Measurements from ENCODE around the gene GLG1.
"Not testable (repeated sequence)": the region's sequence is repeated elsewhere in the genome, so short reads cannot be mapped to it uniquely, and the experiment has no call there.

The GLG1 gene

GRCh38 chr16:74447578-74447977 is 159.3 kb downstream of the GLG1 start:
- Histone ChIP-seq H3K4me1 (ENCODE audit: insufficient read depth, low read length) (no peaks in the 10 kb centered on the region), H3K4me3 (ENCODE audit: low read length) (no peak overlapping the region), H3K36me3 (ENCODE audit: insufficient read depth, low read length) (peaks cover 59% of the 10 kb centered on the region), H3K9me3 (ENCODE audit: low read length) (peaks cover 3% of the 10 kb centered on the region), H2AFZ (ENCODE audit: low read depth, low read length) (no peak overlapping the region), H3K27me3 (ENCODE audit: insufficient read depth, low read length) (no peaks in the 10 kb centered on the region)

- H3K9me3 ChIP-seq (ENCODE audit: low read length) = peaks cover 3% of the 10 kb centered on the region
- H3K4me1 ChIP-seq (ENCODE audit: insufficient read depth, low read length) = no peaks in the 10 kb centered on the region
- H3K27me3 ChIP-seq (ENCODE audit: insufficient read depth, low read length) = no peaks in the 10 kb centered on the region
- H2AFZ ChIP-seq (ENCODE audit: low read depth, low read length) = no peak overlapping the region
- H3K4me3 ChIP-seq (ENCODE audit: low read length) = no peak overlapping the region
- peaks cover 54% of the 10 kb centered on the region for H3K36me3 ChIP-seq (ENCODE audit: insufficient read depth, low read length)
Measured at GRCh38 chr16:74446866-74447265, 160.0 kb downstream of the GLG1 start.

- not testable (repeated sequence) for H3K4me1 ChIP-seq (ENCODE audit: insufficient read depth, low read length); H3K9me3 ChIP-seq (ENCODE audit: low read length); H2AFZ ChIP-seq (ENCODE audit: low read depth, low read length); H3K4me3 ChIP-seq (ENCODE audit: low read length); H3K27me3 ChIP-seq (ENCODE audit: insufficient read depth, low read length)
- H3K36me3 ChIP-seq (ENCODE audit: insufficient read depth, low read length) = peaks cover 35% of the 10 kb centered on the region
Measured at GRCh38 chr16:74443624-74444346, 163.1 kb downstream of the GLG1 start.

- Histone ChIP-seq H3K36me3 (ENCODE audit: insufficient read depth, low read length) (peaks cover 16% of the 10 kb centered on the region), H3K27me3 (ENCODE audit: insufficient read depth, low read length) (no peaks in the 10 kb centered on the region), H2AFZ (ENCODE audit: low read depth, low read length) (no peak overlapping the region), H3K4me3 (ENCODE audit: low read length) (no peak overlapping the region), H3K9me3 (ENCODE audit: low read length) (peaks cover 5% of the 10 kb centered on the region), H3K4me1 (ENCODE audit: insufficient read depth, low read length) (no peaks in the 10 kb centered on the region)
Measured at GRCh38 chr16:74439685-74440084, 167.2 kb downstream of the GLG1 start.

GRCh38 chr16:74438492-74438979 is 168.4 kb downstream of the GLG1 start:
- H3K4me3 ChIP-seq (ENCODE audit: low read length) = no peak overlapping the region
- H3K4me1 ChIP-seq (ENCODE audit: insufficient read depth, low read length) = no peaks in the 10 kb centered on the region
- no peaks in the 10 kb centered on the region for H3K27me3 ChIP-seq (ENCODE audit: insufficient read depth, low read length)
- H3K36me3 ChIP-seq (ENCODE audit: insufficient read depth, low read length) = peaks cover 16% of the 10 kb centered on the region
- peaks cover 5% of the 10 kb centered on the region for H3K9me3 ChIP-seq (ENCODE audit: low read length)
- no peak overlapping the region for H2AFZ ChIP-seq (ENCODE audit: low read depth, low read length)

GRCh38 chr16:74431516-74431915 is 175.4 kb downstream of the GLG1 start:
- peaks cover 1% of the 10 kb centered on the region for H3K9me3 ChIP-seq (ENCODE audit: low read length)
- H3K4me1 ChIP-seq (ENCODE audit: insufficient read depth, low read length) = no peaks in the 10 kb centered on the region
- no peak overlapping the region for H2AFZ ChIP-seq (ENCODE audit: low read depth, low read length)
- no peaks in the 10 kb centered on the region for H3K36me3 ChIP-seq (ENCODE audit: insufficient read depth, low read length)
- H3K4me3 ChIP-seq (ENCODE audit: low read length) = no peak overlapping the region
- no peaks in the 10 kb centered on the region for H3K27me3 ChIP-seq (ENCODE audit: insufficient read depth, low read length)

GRCh38 chr16:74430036-74430712 is 176.7 kb downstream of the GLG1 start:
- not testable (repeated sequence) for H2AFZ ChIP-seq (ENCODE audit: low read depth, low read length); H3K4me1 ChIP-seq (ENCODE audit: insufficient read depth, low read length); H3K27me3 ChIP-seq (ENCODE audit: insufficient read depth, low read length); H3K36me3 ChIP-seq (ENCODE audit: insufficient read depth, low read length); H3K4me3 ChIP-seq (ENCODE audit: low read length); H3K9me3 ChIP-seq (ENCODE audit: low read length)

- not testable (repeated sequence) for H3K36me3 ChIP-seq (ENCODE audit: insufficient read depth, low read length); H3K27me3 ChIP-seq (ENCODE audit: insufficient read depth, low read length); H3K9me3 ChIP-seq (ENCODE audit: low read length)
Measured at GRCh38 chr16:74428493-74428892, 178.4 kb downstream of the GLG1 start.

GRCh38 chr16:74425751-74426150 is 181.2 kb downstream of the GLG1 start:
- H3K9me3 ChIP-seq (ENCODE audit: low read length); H2AFZ ChIP-seq (ENCODE audit: low read depth, low read length); H3K27me3 ChIP-seq (ENCODE audit: insufficient read depth, low read length); H3K4me1 ChIP-seq (ENCODE audit: insufficient read depth, low read length); H3K36me3 ChIP-seq (ENCODE audit: insufficient read depth, low read length); H3K4me3 ChIP-seq (ENCODE audit: low read length): not testable (repeated sequence)

More at GRCh38 chr16:74428493-74428892, 178.4 kb downstream of the GLG1 start:
- not testable (repeated sequence) for H3K4me3 ChIP-seq (ENCODE audit: low read length); H3K4me1 ChIP-seq (ENCODE audit: insufficient read depth, low read length); H2AFZ ChIP-seq (ENCODE audit: low read depth, low read length)

GRCh38 chr16:74423721-74424120 is 183.2 kb downstream of the GLG1 start:
- H2AFZ ChIP-seq (ENCODE audit: low read depth, low read length); H3K36me3 ChIP-seq (ENCODE audit: insufficient read depth, low read length); H3K4me3 ChIP-seq (ENCODE audit: low read length); H3K27me3 ChIP-seq (ENCODE audit: insufficient read depth, low read length); H3K4me1 ChIP-seq (ENCODE audit: insufficient read depth, low read length); H3K9me3 ChIP-seq (ENCODE audit: low read length): not testable (repeated sequence)

- H3K36me3 ChIP-seq (ENCODE audit: insufficient read depth, low read length); H3K9me3 ChIP-seq (ENCODE audit: low read length); H3K4me1 ChIP-seq (ENCODE audit: insufficient read depth, low read length); H3K4me3 ChIP-seq (ENCODE audit: low read length); H3K27me3 ChIP-seq (ENCODE audit: insufficient read depth, low read length); H2AFZ ChIP-seq (ENCODE audit: low read depth, low read length): not testable (repeated sequence)
Measured at GRCh38 chr16:74422086-74422485, 184.8 kb downstream of the GLG1 start.

GRCh38 chr16:74421482-74421785 is 185.5 kb downstream of the GLG1 start:
- not testable (repeated sequence) for H2AFZ ChIP-seq (ENCODE audit: low read depth, low read length); H3K9me3 ChIP-seq (ENCODE audit: low read length); H3K36me3 ChIP-seq (ENCODE audit: insufficient read depth, low read length); H3K4me1 ChIP-seq (ENCODE audit: insufficient read depth, low read length); H3K4me3 ChIP-seq (ENCODE audit: low read length); H3K27me3 ChIP-seq (ENCODE audit: insufficient read depth, low read length)

GRCh38 chr16:74420612-74421481 is 186.1 kb downstream of the GLG1 start, which contains the start of gene CLEC18B:
Gene CLEC18B, minus strand, starts transcription at chr16:74421478. Its CDS starts 208 bp downstream, at chr16:74421270.
- not testable (repeated sequence) for H3K9me3 ChIP-seq (ENCODE audit: low read length); H3K4me1 ChIP-seq (ENCODE audit: insufficient read depth, low read length); H3K27me3 ChIP-seq (ENCODE audit: insufficient read depth, low read length); H2AFZ ChIP-seq (ENCODE audit: low read depth, low read length); H3K4me3 ChIP-seq (ENCODE audit: low read length); H3K36me3 ChIP-seq (ENCODE audit: insufficient read depth, low read length)

Measured in neuron (in vitro differentiated cells).